ENCODE results near the gene SNRPB.

SNRPB gene

DNA sequence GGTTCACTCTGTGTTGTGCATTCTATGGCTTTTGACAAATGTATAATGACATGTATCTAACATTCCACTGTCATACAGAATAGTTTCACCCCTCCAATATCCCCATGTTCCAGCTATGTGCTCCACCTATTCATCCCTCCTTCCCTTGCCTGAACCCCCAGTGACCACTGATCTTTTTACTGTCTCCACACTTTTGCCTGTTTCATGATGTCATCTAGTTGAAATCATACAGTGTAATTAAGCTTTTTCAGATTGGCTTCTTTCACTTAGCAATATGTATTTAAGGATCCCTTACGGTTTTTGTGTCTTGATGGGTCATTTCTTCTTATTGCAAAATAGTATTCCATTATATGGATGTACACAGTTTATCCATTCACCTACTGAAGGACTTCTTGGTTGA is 50.1 kb downstream of the SNRPB start:
- no peak for DNase-seq (ENCODE audit: low read depth)

GRCh38 chr20:2418388-2418787 is 52.2 kb downstream of the SNRPB start:
- no peak for DNase-seq (ENCODE audit: low read depth)

DNA sequence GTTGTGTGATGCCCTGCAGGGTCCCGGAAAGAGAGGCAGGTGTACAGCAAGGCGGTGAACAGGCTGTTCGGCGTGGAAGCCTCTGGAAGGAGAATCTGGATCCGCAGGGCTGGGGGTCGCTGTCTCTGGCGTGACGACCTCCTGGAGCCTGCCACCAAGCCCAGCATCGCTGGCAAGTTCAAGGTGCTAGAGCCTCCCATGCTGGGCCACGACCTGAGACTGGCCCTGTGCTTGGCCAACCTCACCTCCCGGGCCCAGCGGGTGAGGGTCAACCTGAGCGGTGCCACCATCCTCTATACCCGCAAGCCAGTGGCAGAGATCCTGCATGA is 53.4 kb downstream of the SNRPB start:
- no peak for DNase-seq (ENCODE audit: low read depth)

GRCh38 chr20:2416541-2417212 is 53.9 kb downstream of the SNRPB start:
- DNase-seq (ENCODE audit: low read depth), result no peak

Measured in stromal cell of bone marrow (primary cell).